CD14-positive monocyte (primary cell): ENCODE data around the gene NUP93. TPM values are rescaled to one million over a fixed set of nuclear protein-coding genes. Genes with fewer than 3 reads are reported as not detected.

ENCODE experiments used
- DNase-seq, 3 donors: peaks; one replicate each; pipeline ENCODE4 v3.0.0-alpha.2; 2011 to 2022
- H2AFZ ChIP-seq: 2 replicates; pipeline ENCODE4 v1.6.0; 2012; ENCODE audit warnings: mild to moderate bottlenecking, low read depth, low read length, inconsistent platforms; ENCODE audit not compliant: insufficient read depth, poor library complexity, severe bottlenecking
- H3K27ac ChIP-seq, 2 donors: 1 replicate in 1 of 2; 2 replicates in 1 of 2; pipeline ENCODE4 v1.5.1; 2012 to 2013; ENCODE audit warnings: low read length in 2 of 2, control low read depth in 1 of 2, inconsistent platforms in 1 of 2, low read depth in 1 of 2, mild to moderate bottlenecking in 1 of 2
- H3K27me3 ChIP-seq, 2 donors: one replicate each; pipeline versions ENCODE4 v1.6.0 to v1.6.1; 2011 to 2013; ENCODE audit warnings: low read length in 2 of 2; ENCODE audit not compliant: control insufficient read depth in 2 of 2, insufficient read depth in 2 of 2
- H3K36me3 ChIP-seq, 2 donors: replicated peaks in 1 of 2; 1 replicate in 1 of 2; 2 replicates in 1 of 2; pipeline versions ENCODE4 v1.5.1 to v1.6.1; 2012 to 2013; ENCODE audit warnings: low read length in 2 of 2, control low read depth in 1 of 2, inconsistent platforms in 1 of 2, mild to moderate bottlenecking in 1 of 2; ENCODE audit not compliant: insufficient read depth in 2 of 2, control insufficient read depth in 1 of 2
- H3K4me1 ChIP-seq, 2 donors: 1 replicate in 1 of 2; 2 replicates in 1 of 2; pipeline versions ENCODE4 v1.5.1 to v1.6.1; 2012 to 2013; ENCODE audit warnings: low read length in 2 of 2, control low read depth in 1 of 2, inconsistent platforms in 1 of 2, mild to moderate bottlenecking in 1 of 2, moderate library complexity in 1 of 2; ENCODE audit not compliant: insufficient read depth in 2 of 2, control insufficient read depth in 1 of 2
- H3K4me2 ChIP-seq: replicated peaks from 2 replicates; pipeline ENCODE3; 2012; ENCODE audit warnings: low read length, moderate library complexity, mild to moderate bottlenecking; ENCODE audit not compliant: poor library complexity, severe bottlenecking; ENCODE audit errors: extremely low read depth
- H3K4me3 ChIP-seq, 3 experiments: fragments of 200-600 bp in 1 of 3; sonication (generic) in 1 of 3; replicated peaks in 1 of 3; 1 replicate in 2 of 3; 2 replicates in 1 of 3; pipeline ENCODE4 v1.5.1; 2011 to 2013; ENCODE audit warnings: low read length in 3 of 3, mild to moderate bottlenecking in 3 of 3, control low read depth in 2 of 3, low read depth in 2 of 3, inconsistent platforms in 1 of 3, moderate library complexity in 1 of 3
- H3K79me2 ChIP-seq: 2 replicates; pipeline ENCODE4 v1.6.0; 2012; ENCODE audit warnings: mild to moderate bottlenecking, control low read depth, inconsistent platforms, low read length, moderate library complexity; ENCODE audit not compliant: insufficient read depth
- H3K9ac ChIP-seq: 2 replicates; pipeline ENCODE4 v1.6.0; 2017; ENCODE audit warnings: low read length, mild to moderate bottlenecking; ENCODE audit not compliant: insufficient read depth, poor library complexity, severe bottlenecking
- H3K9me3 ChIP-seq, 2 donors: replicated peaks in 1 of 2; 1 replicate in 1 of 2; 2 replicates in 1 of 2; pipeline versions ENCODE4 v1.5.1 to v1.6.1; 2012 to 2013; ENCODE audit warnings: low read length in 2 of 2, control low read depth in 1 of 2; ENCODE audit not compliant: control insufficient read depth in 1 of 2, insufficient read depth in 1 of 2
- H4K20me1 ChIP-seq: 2 replicates; pipeline ENCODE4 v1.6.0; 2012; ENCODE audit warnings: mild to moderate bottlenecking, low read length, control low read depth, moderate library complexity; ENCODE audit not compliant: insufficient read depth
- H3K27ac Mint-ChIP-seq, 7 donors: one replicate each; pipeline ENCODE4 v1.8.0; 2020; ENCODE audit warnings: mild to moderate bottlenecking in 7 of 7, mixed read lengths in 7 of 7, moderate library complexity in 6 of 7, inconsistent platforms in 2 of 7
- H3K27me3 Mint-ChIP-seq, 3 donors: one replicate each; pipeline ENCODE4 v1.8.0; 2021 to 2022; ENCODE audit warnings: low read depth in 3 of 3, mild to moderate bottlenecking in 3 of 3, mixed read lengths in 3 of 3, moderate library complexity in 3 of 3, inconsistent platforms in 1 of 3
- H3K36me3 Mint-ChIP-seq, 2 donors: one replicate each; pipeline ENCODE4 v1.8.0; 2020; ENCODE audit warnings: mixed read lengths in 2 of 2, inconsistent platforms in 1 of 2, mild to moderate bottlenecking in 1 of 2
- H3K4me1 Mint-ChIP-seq: one replicate; pipeline ENCODE4 v1.8.0; 2020; ENCODE audit warnings: mild to moderate bottlenecking, mixed read lengths
- H3K4me3 Mint-ChIP-seq, 2 donors: one replicate each; pipeline ENCODE4 v1.8.0; 2020; ENCODE audit warnings: mild to moderate bottlenecking in 2 of 2, mixed read lengths in 2 of 2, moderate library complexity in 1 of 2
- H3K9me3 Mint-ChIP-seq, 7 donors: one replicate each; pipeline ENCODE4 v1.8.0; 2020 to 2022; ENCODE audit warnings: mixed read lengths in 7 of 7, mild to moderate bottlenecking in 6 of 7, moderate library complexity in 6 of 7, inconsistent platforms in 2 of 7
- WGBS: methylation state at CpG from one replicate; pipeline ENCODE4 v1.1.5; 2013; ENCODE audit warnings: missing lambda C conversion rate; ENCODE audit not compliant: insufficient coverage; 5-methylcytosine and 5-hydroxymethylcytosine counted together
- intact Hi-C, 2 donors: fragments of 100-400 bp; cut with micrococcal nuclease; formaldehyde crosslinking; loops; one replicate each; pipeline versions ENCODE4 v1.15.0 to v1.15.1; 2023
- polyA plus RNA-seq, 3 donors: library from polyadenylated mRNA; depleted of rRNA in 1 of 3; unstranded in 2 of 3; stranded (reverse) in 1 of 3; fragments of 300-500 nt in 2 of 3; fragments of >200 nt in 1 of 3; fragmentation: Illumina TruSeq in 2 of 3; gene quantifications; 1 replicate in 2 of 3; 2 replicates in 1 of 3; pipeline ENCODE4 v1.2.3, GENCODE V29; 2012 to 2021
- TF ChIP-seq, protein P1 (sequence below): fragments of 200-600 bp; IDR thresholded peaks from one replicate; pipeline ENCODE4 v1.8.0; 2022; ENCODE audit warnings: antibody characterized with exemption, mild to moderate bottlenecking

Gene NUP93
- polyA plus RNA-seq, 3 donors = 46.6 to 77.7 (median 59.4) TPM

DNA sequence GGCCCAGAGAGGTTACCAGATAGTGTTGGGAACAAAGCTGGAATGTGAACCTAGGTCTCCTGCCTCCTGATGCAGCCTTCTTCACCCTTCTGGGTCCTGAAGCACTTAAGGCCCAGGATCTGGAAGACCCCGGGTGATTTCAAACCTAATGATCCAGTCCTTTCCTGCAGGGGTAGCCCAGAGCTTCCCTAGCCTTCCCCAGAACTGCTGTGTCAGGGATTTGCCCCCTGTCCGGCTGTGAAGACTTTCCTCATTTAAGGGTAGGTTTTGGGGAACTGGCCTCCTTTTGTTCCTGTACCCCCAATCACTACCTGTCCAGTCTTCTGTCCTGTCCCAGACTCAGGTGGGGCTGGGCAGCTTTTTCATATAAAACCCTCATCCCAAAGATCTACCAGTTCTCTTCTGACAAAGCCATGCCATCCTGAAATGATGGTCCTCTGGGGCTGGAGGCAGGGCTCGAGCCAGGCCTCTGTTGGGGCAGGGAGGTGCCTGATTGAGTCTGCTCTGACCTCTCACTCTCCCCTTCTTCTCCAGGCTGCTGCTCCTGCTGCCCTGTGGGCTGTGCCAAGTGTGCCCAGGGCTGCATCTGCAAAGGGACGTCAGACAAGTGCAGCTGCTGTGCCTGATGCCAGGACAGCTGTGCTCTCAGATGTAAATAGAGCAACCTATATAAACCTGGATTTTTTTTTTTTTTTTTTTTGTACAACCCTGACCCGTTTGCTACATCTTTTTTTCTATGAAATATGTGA, 46.3 kb upstream of the NUP93 start:
- DNase-seq = no peak
- Histone ChIP-seq H3K27me3 (no peaks in the 10 kb centered on the region), H4K20me1 (no peaks in the 10 kb centered on the region), H3K9ac (peak overlapping the region; percentile 69), H2AFZ (no peak overlapping the region), H3K79me2 (no peaks in the 10 kb centered on the region), H3K9me3 (peaks cover 0 to 10% of the 10 kb centered on the region in 2 donors), H3K36me3 (no peaks in the 10 kb centered on the region), H3K27ac (no peak overlapping the region), H3K4me3 (peak overlapping the region in 1 of 3 experiments; percentile 89), H3K4me1 (peaks cover 15 to 19% of the 10 kb centered on the region in 2 donors), H3K4me2 (peak overlapping the region; percentile 88)
- Mint-ChIP-seq H3K27ac (no peak overlapping the region), H3K9me3 (peaks cover 5 to 20% (median 15%) of the 10 kb centered on the region in 7 donors), H3K36me3 (peaks cover 7 to 8% of the 10 kb centered on the region in 2 donors), H3K4me1 (peaks cover 24% of the 10 kb centered on the region), H3K4me3 (peak overlapping the region in 1 of 2 donors; percentile 98), H3K27me3 (peaks cover 4 to 10% (median 6%) of the 10 kb centered on the region in 3 donors)
- TF ChIP-seq, protein P1, sequence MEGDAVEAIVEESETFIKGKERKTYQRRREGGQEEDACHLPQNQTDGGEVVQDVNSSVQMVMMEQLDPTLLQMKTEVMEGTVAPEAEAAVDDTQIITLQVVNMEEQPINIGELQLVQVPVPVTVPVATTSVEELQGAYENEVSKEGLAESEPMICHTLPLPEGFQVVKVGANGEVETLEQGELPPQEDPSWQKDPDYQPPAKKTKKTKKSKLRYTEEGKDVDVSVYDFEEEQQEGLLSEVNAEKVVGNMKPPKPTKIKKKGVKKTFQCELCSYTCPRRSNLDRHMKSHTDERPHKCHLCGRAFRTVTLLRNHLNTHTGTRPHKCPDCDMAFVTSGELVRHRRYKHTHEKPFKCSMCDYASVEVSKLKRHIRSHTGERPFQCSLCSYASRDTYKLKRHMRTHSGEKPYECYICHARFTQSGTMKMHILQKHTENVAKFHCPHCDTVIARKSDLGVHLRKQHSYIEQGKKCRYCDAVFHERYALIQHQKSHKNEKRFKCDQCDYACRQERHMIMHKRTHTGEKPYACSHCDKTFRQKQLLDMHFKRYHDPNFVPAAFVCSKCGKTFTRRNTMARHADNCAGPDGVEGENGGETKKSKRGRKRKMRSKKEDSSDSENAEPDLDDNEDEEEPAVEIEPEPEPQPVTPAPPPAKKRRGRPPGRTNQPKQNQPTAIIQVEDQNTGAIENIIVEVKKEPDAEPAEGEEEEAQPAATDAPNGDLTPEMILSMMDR = no peak
- intact Hi-C loops = no loop called here
- 83% methylated on average over 1 of the region's 5 CpGs for WGBS

DNA sequence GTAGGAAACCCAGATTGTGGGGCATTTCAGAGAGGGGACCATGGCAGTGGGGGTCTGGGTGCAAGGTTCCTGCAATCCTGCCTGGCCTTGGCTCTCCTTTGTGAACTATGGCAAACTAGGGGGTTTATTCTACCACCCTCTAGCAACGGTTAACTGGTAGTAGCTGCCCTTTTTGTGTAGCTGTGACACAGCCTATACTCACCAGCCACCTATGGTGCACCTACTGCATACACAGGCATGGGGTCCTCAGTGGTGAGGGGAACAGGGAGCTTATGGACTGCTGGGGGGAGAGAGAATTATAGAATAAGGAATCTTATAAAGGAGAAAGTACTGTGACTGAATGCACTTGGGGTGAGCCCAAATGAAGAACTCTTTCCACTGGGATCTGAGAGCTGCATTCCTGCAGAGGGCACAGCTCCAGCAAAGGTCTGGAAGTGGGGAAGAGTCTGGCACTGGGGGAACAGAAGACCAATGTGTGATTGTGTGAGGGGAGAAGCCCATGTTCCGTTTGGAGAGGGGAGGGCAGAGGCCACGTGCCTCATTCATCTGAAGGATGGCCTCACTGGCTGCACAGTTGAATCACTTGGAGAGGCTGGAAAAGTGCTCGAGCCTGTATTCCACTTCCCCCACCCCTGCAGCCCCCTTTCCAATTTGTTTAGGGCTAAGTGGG, 45.5 kb upstream of the NUP93 start:
- H3K27ac ChIP-seq = no peak overlapping the region
- H3K36me3 ChIP-seq = no peaks in the 10 kb centered on the region
- no peak overlapping the region for H3K9ac ChIP-seq
- Mint-ChIP-seq H3K27ac (no peak overlapping the region), H3K9me3 (peaks cover 5 to 20% (median 15%) of the 10 kb centered on the region in 7 donors), H3K36me3 (peaks cover 7 to 8% of the 10 kb centered on the region in 2 donors), H3K4me3 (no peak overlapping the region), H3K27me3 (peaks cover 4 to 10% (median 4%) of the 10 kb centered on the region in 3 donors), H3K4me1 (peaks cover 24% of the 10 kb centered on the region)
- H3K79me2 ChIP-seq = no peaks in the 10 kb centered on the region
- H4K20me1 ChIP-seq = no peaks in the 10 kb centered on the region
- DNase-seq = no peak
- no peak overlapping the region for H2AFZ ChIP-seq
- peaks cover 0 to 10% of the 10 kb centered on the region in 2 donors for H3K9me3 ChIP-seq
- peaks cover 15 to 19% of the 10 kb centered on the region in 2 donors for H3K4me1 ChIP-seq
- TF ChIP-seq, protein P1 = no peak
- no peaks in the 10 kb centered on the region for H3K27me3 ChIP-seq
- H3K4me3 ChIP-seq = no peak overlapping the region
- no CpG with 5 or more reads among the region's 4 CpGs for WGBS
- intact Hi-C loops = no loop called here
- no peak overlapping the region for H3K4me2 ChIP-seq
